Measurements from ENCODE around the gene FBXL16.

- TF ChIP-seq POLR2A (IDR thresholded peaks at IDR 0.05) (peak in 1 of 4 donors; percentile 30), CTCF (IDR thresholded peaks at IDR 0.05) (no peak), POLR2AphosphoS5 (IDR thresholded peaks at IDR 0.05) (peak in 1 of 2 donors; percentile 16)
These were observed 22.7 kb upstream of the FBXL16 start for GRCh38 chr16:728131-728889.

Data from upper lobe of left lung (tissue), 4 donors.